GM13977 (cell line): ENCODE data around the gene NARF.
A peak's percentile ranks its signal among the peaks of the same experiment; 100 is the strongest.

Experiments
- DNase-seq: peaks from one replicate; pipeline ENCODE4 v3.0.0; 2012; ENCODE audit warnings: low spot score
- CTCF ChIP-seq: IDR thresholded peaks from 2 replicates; pipeline ENCODE4 v1.5.1; 2012; ENCODE audit warnings: mild to moderate bottlenecking, control low read depth; ENCODE audit not compliant: insufficient read depth; ENCODE audit errors: extremely low read depth, missing control alignments
- in situ Hi-C: fragments of 300-500 bp; cut with MboI; formaldehyde crosslinking; loops from one replicate; pipeline ENCODE4 v1.12.0; 2022; ENCODE audit warnings: low sequenced_read_pairs, low pct_unique_long_range_greater_than_20kb, mixed read lengths, inconsistent platforms; ENCODE audit not compliant: unreplicated experiment

NARF gene

GRCh38 chr17:82419540-82419939 is 39.0 kb upstream of the NARF start:
- DNase-seq: no peak
- in situ Hi-C loops: no loop called here
- no peak for TF ChIP-seq CTCF

GRCh38 chr17:82424001-82424862 is 34.3 kb upstream of the NARF start:
- peak; percentile 71 for DNase-seq
- in situ Hi-C loops: no loop called here
- TF ChIP-seq CTCF: peak; percentile 78

GRCh38 chr17:82424863-82425159 is 33.7 kb upstream of the NARF start:
- DNase-seq: no peak
- no peak for TF ChIP-seq CTCF
- in situ Hi-C loops: no loop called here

GRCh38 chr17:82428546-82428945 is 30.0 kb upstream of the NARF start:
- DNase-seq: no peak
- no peak for TF ChIP-seq CTCF
- in situ Hi-C loops: no loop called here

GRCh38 chr17:82429824-82430223 is 28.7 kb upstream of the NARF start:
- TF ChIP-seq CTCF: no peak
- no peak for DNase-seq
- in situ Hi-C loops: no loop called here

GRCh38 chr17:82432017-82432416 is 26.5 kb upstream of the NARF start:
- no peak for DNase-seq
- in situ Hi-C loops: no loop called here
- no peak for TF ChIP-seq CTCF
